Left renal pelvis (tissue), 4 donors: Measurements from ENCODE around the gene ZNF638. TPM values are rescaled to one million over a fixed set of nuclear protein-coding genes. Genes with fewer than 3 reads are reported as not detected.
"Not testable (repeated sequence)": the region's sequence is repeated elsewhere in the genome, so short reads cannot be mapped to it uniquely, and the experiment has no call there.

ENCODE experiments used
- DNase-seq, 4 donors: peaks; one replicate each; pipeline ENCODE4 v3.0.0-alpha.2; 2013; ENCODE audit warnings: low read depth in 4 of 4, low spot score in 3 of 4
- polyA plus RNA-seq, 4 donors: library from polyadenylated mRNA; unstranded; fragments of 120-200 nt; gene quantifications; one replicate each; pipeline ENCODE4 v1.2.1, GENCODE V29; 2013; ENCODE audit not compliant: insufficient read length in 4 of 4

Gene ZNF638
- polyA plus RNA-seq, 4 donors: 138 to 229 (median 222) TPM

DNA sequence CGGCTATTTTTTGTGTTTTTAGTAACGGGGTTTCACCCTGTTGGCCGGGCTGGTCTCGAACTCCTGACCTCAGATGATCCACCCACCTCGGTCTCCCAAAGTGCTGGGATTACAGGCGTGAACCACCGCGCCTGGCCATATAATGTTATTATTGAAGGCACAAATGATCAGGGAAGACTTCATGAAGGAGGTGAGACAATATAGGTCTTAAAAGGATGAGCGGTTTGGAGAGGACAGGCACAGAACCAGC is 326 bp upstream of the ZNF638 start:
- DNase-seq: not testable (repeated sequence)

DNA sequence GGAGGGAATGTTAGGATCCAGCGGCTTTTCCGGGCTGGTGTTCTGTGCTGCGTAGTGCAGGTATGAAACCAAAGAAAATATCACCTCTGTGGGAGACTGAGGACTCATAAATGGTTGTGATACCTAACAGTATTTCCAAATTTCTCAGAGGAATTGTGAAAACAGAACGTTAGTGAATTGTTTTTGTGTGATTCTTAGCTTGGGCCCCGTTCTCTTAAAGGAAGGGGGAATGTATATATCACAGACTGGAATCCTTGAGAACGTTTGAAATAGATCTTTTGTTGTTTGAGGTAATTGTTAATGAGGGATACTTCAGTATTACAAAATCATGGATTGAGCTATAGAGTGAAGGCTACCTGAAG is 834 bp downstream of the ZNF638 start:
- no peak for DNase-seq

DNA sequence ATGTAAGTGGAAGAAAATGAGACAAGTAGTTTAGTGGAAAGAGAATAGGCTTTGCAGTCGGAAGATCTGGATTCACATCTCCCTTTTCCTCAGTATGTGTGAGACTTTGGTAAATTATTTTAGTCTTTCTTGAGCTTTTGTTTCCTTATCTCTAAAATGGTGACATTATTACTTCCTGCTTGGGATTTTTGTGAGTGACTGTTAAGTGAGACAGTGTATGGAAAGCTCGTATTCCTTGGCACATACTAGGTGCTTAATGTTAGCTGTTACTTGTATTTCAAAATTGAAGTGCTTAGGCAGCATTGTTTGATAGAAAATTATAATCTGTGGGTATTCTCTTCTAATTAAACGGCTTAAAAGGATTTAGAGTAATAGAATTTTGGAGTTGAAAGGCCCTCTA is 2.0 kb downstream of the ZNF638 start:
- DNase-seq: no peak

DNA sequence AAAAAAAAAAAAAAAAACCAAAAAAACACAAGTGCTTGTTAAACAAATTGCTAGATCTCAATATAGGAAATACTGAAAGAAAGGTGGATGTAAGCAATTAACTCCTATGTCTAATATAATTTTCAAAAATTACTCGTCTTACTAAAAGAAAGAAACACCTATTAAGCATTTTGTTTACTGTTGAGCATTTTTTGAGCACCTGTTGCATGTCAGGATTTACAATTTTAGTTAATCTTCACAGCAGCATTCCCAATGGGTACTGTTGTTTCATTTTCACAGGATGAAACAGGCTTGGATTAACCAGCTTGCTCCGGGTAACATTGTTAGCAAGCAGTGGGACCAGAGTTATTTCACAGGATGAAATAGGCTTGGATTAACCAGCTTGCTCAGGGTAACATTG is 4.8 kb downstream of the ZNF638 start:
- DNase-seq: no peak

DNA sequence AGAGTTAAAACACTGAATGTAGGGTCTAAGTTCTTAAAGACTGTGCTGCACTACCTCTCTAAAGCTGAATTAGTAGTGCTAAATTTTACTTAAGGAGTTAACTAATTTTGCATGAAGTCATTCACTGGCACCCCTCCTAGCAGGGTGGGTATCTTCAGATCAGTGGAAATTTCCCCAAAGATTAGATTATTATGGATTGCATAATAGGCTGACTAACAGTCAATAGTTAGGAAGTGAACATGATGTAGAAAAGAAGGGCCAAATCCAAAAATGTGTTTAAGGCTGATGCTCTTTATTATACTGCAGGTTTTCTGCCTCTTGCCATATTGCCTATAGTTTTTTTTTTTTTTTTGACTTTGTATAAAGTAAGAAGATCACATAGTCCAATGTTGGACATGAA is 5.2 kb downstream of the ZNF638 start:
- no peak for DNase-seq

DNA sequence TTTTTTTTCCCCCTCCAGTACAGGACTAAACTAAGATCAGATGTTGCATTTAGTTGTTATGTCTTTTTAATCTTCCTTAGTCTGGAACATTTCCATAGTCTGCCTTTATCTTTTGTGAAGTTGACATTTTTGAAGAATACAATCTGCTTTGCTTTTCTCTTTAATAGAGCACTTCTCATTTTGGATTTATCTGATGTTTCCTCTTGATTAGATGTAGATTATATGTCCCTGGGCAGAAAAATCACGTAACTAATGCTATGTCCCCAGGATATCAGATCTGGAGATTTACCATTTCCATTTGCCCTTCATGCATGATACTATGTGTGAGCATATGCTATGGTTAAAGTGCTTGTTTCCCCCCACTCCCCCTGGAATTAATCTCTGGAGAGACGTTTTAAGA is 6.2 kb downstream of the ZNF638 start:
- DNase-seq: no peak

DNA sequence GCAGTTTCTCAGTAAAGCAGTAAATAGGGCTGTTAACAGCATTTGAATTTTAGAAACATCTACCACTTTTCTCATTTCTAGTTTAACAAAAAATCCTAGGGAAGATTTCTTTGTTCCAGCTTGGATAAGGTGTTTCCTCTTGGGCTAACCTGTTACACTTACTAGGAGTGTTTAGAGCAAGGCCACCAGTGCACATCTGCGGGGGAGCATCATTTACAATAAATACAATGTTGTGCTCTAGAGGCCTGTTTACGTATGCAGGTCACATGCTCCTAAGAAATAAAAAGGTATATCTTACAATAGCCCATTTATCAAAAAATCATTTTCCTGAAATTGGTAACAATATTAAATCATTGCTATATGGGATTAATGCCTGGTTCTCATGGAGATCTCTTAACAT is 8.1 kb downstream of the ZNF638 start:
- DNase-seq: no peak

DNA sequence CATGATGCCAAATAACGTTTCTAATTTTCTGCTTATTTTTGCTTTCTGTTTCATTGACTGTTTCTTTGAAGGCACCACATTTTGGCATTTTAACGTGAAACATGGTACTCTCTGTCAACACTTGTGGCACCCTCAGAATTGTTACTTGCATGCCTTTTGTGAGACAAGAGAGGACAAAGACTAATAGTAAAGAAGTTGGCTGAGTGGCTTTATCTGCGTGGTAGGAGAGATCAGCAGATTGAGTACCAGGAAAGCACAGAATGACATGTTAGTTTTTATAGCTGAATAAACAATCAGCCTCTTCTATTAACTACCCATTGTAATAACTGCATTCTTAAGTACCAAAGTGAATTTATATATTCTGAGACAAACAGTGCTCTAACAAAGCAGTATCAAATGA is 8.6 kb downstream of the ZNF638 start:
- no peak for DNase-seq

DNA sequence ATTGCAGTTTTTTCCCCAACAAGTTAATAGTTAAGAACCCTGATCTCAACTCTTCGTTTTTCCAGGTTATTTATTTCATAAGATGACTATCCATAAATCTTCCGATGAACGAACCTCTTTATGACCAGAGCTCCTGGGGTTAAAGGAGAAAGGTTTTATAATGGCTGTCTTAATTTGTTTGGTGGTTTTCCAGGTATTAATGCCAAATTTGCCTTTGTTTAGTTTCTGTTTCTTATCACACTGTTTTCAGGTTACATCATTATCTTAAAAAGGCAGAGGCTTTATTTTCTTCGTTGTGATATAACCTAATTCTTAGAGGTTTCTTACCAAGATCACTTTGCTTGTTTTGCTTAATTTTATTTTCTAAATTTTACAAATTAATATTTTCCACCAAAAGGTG is 10.1 kb downstream of the ZNF638 start:
- no peak for DNase-seq

DNA sequence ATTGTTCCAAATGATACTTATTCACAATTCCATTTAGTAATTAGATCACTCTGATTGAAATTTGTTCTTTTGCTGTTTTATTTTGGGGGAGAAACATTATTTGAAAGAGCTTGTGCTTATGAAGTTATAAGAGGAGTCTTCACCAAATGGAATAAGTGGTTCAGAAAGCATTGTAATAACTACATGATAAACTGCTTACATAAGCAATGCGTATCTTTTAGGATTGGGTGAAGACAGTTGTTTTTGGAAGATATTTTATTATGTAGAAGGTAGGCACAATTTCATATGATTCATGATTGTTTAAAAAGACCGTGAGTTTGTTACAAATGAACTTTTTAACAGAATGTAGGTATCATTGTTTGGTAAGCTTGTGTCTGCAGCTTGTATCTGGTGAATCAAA is 14.5 kb downstream of the ZNF638 start:
- no peak for DNase-seq

DNA sequence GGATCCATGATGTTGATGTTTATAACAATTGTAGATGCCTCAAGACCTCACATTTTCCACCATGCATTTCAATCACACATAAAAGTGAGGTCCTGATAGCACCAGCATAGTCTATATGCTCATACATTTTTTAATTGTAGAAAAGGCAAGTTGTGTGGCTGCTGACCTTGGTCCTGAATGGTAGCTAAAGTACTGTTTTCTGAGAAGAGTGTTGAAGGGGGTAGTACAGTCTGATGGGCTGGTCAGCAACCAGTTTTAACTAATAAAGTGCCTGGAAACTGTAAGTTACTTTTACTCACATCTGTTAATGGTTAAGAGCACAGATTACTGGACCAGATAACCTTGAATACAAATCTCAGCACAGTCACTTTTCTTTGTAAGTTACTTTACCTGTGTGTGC is 15.9 kb downstream of the ZNF638 start:
- peak in 1 of 4 donors; percentile 7 for DNase-seq

DNA sequence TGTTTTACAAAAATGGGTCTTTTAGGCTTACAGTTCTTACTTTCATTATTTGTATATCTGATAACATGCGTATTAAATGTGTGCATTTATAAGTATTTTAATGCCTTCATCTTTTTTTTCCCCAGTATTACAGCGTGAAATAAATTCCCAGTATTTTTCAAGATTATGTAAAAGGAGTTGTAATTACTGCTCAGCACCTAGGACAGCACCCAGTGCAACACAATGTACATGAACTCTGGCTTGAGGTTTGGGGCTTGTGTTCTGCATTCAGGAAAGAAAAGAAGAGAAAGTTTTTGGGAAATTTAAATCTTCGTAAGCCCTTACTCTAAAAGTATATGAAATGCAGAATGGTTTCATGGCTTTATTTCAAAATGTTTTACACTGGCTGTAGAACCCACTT is 16.7 kb downstream of the ZNF638 start:
- peak in 2 of 4 donors; percentile 29 to 40 for DNase-seq

DNA sequence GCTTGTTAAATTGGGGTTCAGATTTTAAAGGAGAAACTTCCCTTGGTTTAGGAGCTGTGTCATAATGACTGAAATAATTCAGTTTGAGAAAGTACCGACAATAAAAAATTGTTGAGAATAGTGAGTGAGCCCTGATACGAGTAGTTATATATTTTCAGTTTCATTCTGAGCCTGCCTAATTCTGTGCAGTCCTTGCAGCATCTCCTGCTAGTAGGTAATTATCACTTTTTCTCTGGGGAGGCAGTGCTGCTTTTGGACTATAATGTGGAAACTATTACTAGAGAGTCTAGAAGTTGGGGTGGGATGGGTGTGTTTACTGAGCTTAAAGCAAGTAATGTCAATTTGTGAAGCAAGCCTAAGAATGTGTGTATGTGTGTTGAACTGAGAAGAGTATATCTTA is 21.7 kb downstream of the ZNF638 start:
- DNase-seq: no peak

DNA sequence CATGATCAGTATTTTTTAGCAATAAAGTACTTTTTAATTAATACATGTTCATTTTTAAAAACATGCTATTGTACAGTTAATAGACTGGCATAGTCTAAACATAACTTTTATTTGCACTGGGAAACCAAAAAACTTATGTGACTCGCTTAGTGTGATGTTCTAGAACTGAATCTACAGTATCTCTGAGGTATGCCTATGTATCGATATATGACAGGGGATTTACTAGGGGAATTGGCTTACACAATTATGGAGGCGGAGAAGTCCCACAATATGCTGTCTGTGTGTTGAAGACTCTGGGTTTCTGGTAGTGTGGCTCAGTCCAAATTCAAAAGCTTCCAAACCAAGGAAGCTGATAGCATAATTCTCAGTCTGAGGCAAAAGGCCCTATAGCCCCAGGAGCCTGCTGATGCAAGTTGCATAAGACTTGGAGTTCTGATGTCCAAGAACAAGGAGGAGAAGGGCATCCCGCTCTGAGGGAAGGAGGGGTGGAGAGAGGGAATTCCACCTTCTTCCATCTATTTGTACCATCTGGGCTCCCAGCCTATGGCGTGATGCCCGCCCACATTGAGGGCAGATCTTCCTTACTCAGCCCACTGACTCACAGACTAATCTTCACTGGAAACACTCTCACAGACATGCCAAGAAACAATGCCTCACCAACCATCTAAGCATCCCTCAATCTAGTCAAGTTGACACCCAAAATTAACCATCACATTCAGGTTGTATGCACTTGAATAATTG is 27.5 kb downstream of the ZNF638 start:
- no peak for DNase-seq

DNA sequence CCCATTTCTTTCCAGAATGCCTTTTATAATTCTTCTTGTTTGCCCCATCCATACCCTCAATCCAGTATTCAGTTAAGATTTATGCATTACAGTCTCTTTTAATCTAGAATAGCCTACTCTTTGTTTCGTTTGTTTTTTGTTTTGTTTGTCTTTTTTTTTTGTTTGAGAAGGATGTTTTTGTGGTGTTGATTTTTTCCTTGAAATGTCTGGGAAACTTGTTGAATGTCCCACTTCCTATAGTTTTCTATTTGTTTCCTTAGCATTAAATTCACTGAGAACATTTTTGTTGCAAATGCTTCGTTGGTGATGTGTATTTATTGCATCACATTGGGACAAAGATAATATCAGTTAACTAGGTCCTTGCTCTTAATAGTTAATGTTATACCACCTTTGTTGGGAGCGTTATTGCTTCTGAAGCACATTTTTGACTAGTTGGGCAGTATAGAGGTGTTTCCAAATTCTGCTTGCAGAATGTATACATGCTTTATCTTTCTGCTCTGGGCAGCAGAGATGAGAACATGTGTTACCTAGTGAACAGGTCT is 28.9 kb downstream of the ZNF638 start:
- DNase-seq: no peak

DNA sequence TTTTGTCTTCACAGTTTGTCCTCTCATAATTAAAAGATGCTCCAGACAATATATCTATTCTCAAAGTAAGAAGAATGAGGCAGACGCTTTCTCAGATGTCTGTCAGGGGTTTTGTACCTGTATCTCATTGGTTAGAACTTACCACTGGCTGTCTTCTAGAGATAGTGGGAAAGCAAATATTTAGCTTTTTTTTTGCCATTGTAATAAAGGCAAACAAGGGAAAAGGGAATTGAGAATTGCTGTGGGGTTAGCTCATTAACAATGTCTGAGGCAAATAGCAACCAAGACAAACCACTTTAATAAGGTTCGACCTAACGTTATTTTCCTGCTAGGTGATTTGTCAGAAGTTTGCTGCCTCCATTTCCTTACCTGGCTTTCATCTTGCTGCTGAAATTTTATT is 30.0 kb downstream of the ZNF638 start:
- no peak for DNase-seq

DNA sequence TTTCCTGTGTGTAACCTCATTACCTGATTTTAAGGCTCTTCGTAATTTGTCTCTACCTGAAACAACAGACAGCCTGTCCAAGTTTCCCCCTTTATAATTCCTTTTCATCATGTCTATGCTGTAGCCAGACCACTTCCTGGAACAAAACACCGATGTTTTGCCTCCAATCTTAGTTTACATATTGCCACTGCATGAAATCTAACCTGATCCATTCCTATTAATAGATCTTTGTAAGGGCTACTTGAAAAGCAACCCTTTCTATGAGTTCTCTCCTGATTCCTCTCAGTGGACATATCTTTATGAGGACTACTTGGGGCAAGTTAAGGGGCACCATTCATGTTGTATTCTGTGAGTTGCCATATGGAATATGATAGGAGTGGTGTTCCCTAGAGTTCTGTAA is 30.9 kb downstream of the ZNF638 start:
- DNase-seq: no peak

DNA sequence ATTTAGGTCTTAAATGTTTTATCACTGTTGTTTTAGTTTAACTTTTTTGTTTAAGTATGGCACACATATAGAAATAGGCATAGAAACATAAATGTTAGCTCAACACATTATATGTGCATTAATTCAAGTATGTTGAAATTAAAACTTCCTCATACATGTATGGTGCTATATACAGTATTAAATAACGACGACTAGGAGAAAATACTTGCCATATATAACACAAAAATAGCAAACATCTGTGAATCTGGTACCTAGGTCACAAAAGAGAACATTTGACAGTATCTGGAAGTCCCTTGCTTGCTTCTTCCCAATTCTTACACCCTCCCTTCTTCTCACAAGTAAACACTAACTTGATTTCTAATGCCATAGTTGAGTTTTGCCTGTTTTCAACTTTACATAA is 38.4 kb downstream of the ZNF638 start:
- DNase-seq: no peak

DNA sequence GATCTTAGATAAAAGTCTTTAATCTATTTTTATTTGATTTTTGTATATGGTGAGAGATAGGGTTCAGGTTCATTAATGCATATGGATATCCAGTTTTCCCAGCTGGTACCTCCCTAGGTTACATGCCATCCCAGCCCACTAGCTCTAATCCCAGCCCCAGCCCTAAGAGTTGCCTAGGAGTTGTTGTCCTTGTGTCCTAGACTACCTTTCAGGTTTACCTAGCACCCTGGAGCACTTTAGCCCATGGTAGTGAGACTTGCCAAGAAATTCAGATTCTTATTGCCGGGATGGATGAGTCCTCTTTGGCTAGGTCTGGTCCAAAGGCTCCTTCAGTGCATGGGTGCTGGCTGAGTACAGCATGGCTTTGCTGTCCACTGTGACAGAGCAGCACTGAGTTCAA is 40.5 kb downstream of the ZNF638 start:
- no peak for DNase-seq

DNA sequence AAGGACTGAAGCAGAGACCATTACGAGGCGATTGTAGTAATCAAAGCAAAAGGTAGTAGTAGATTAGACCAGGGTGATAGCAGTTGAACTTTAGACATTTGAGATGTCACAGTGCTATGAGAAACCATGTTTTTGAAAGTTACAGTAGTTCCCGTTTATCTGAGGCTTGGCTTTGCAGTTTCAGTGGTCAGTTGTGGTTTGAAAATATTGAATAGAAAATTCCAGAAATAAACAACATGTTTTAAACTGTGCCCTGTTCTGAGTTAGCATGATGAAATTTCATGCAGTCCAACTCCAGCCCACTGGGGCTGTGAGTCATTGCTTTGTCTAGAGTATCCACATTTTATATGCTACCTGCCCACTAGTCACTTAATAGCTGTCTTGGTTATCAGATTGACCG is 47.5 kb downstream of the ZNF638 start:
- no peak for DNase-seq

DNA sequence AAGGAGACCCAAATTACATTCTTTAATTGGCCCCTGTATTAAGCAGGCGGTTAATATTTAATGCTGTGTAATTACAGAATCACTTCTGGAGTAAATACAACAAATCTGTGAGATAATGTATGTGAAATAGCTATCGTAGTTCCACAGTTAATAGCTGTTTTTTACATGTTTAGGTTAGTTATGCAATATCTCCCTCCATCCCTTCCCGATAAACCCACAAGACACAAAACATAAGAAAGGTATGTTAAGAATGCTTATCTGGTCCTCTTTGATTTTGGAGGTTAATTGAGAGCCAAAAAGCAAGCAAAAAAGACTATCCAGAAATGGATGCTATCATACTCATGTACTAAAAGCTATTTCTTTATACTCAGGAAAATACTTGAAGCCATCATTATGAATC is 49.1 kb downstream of the ZNF638 start:
- no peak for DNase-seq

DNA sequence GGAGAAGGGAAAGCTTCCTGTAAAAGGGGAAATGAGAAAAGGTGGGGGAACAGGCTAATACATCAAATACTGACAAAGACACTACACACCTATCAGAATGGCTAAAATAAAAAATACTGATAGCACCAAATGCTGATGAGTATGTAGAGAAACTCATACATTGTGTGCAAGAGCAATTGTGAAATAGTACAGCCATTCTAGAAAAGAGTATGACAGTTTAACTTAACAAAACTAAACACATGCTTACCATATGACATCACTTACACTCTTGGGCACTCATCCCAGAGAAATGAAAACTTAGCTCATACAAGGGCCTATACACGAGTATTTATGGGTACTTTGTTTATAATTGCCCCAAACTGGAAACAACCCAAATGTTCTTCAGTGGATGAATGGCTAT is 53.4 kb downstream of the ZNF638 start:
- DNase-seq: no peak

DNA sequence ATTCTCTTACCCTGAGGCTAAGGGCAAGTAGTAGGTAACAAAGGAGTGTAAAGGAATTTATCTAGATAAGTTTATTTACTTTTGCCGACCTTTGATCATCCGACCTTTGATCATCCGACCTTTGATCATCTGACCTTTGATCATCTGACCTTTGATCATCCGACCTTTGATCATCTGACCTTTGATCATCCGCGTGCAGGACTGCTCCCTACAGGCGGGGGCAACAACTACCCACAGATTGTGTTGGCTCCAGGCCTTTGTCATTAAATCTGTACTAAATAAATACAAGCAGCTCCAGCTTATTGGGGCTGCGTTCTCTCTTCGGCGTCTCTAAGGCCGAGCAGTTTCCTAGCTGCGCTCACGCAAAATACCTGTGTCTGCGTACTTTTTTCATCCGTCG is 56.6 kb downstream of the ZNF638 start:
- DNase-seq: no peak
